ENCODE measurements around the gene TNNT2.

Gene TNNT2

DNA sequence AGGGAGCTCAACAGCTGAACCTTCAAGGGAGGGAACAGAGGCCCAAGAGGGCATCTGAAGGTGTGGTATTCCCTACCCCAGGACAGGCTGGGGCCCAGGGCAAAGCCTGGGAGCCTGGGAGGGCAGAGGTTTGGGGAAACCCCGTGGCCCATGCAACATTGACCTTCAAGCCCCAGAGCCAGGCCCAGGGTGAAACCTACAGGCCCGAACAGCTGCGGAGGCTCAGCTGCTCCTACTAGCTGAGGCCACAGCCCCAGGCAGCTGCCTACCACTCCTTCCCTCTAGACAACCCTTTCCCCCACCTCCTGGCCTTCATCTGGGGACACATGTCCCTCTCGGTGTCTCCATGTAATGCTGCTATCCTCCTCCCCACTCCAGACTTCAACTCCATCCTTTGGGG lies 18.5 kb upstream of the TNNT2 start:
- TF ChIP-seq, protein P1, sequence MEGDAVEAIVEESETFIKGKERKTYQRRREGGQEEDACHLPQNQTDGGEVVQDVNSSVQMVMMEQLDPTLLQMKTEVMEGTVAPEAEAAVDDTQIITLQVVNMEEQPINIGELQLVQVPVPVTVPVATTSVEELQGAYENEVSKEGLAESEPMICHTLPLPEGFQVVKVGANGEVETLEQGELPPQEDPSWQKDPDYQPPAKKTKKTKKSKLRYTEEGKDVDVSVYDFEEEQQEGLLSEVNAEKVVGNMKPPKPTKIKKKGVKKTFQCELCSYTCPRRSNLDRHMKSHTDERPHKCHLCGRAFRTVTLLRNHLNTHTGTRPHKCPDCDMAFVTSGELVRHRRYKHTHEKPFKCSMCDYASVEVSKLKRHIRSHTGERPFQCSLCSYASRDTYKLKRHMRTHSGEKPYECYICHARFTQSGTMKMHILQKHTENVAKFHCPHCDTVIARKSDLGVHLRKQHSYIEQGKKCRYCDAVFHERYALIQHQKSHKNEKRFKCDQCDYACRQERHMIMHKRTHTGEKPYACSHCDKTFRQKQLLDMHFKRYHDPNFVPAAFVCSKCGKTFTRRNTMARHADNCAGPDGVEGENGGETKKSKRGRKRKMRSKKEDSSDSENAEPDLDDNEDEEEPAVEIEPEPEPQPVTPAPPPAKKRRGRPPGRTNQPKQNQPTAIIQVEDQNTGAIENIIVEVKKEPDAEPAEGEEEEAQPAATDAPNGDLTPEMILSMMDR (IDR thresholded peaks at IDR 0.05) = no peak

DNA sequence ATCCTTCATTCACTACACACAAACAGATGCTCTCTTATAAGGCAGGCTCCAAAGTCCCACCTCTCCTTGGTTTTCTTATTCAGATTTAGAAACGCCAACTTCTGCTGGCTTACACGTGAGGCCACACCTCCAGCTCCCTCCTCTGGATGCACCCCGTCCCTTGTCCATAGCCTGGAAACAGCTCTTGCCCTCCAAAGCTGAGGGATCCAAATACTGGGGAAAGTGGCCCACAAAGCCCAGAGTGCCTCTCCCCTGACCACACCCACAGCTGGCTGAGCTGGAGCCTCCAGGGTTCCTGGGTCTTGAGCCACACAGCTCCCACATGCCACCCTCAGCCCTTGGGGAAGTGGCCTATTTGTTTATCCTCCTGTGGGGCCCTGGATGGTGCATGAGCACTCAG lies 17.1 kb upstream of the TNNT2 start:
- TF ChIP-seq, protein P1 (IDR thresholded peaks at IDR 0.05) = no peak

DNA sequence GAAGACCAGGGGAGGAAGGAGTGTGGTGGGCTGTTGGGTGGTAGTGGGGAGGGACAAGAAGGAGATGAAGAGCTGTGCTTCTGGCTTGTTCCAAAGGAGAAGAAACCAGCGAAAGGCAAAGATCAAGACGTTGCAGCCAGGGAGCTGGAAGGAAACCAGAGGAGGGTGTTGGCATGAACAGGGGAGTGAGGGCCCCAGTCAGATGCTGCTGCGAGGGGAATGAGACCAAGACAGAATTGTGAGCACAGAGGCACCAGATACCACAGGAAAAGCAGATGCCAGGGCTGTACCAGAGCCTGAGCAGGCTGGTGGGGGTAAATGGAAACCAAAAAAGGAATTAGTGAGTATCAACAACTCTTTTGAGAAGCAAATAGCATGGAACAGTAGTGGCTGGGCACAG lies 15.6 kb upstream of the TNNT2 start:
- TF ChIP-seq, protein P1 (IDR thresholded peaks at IDR 0.05) = no peak

DNA sequence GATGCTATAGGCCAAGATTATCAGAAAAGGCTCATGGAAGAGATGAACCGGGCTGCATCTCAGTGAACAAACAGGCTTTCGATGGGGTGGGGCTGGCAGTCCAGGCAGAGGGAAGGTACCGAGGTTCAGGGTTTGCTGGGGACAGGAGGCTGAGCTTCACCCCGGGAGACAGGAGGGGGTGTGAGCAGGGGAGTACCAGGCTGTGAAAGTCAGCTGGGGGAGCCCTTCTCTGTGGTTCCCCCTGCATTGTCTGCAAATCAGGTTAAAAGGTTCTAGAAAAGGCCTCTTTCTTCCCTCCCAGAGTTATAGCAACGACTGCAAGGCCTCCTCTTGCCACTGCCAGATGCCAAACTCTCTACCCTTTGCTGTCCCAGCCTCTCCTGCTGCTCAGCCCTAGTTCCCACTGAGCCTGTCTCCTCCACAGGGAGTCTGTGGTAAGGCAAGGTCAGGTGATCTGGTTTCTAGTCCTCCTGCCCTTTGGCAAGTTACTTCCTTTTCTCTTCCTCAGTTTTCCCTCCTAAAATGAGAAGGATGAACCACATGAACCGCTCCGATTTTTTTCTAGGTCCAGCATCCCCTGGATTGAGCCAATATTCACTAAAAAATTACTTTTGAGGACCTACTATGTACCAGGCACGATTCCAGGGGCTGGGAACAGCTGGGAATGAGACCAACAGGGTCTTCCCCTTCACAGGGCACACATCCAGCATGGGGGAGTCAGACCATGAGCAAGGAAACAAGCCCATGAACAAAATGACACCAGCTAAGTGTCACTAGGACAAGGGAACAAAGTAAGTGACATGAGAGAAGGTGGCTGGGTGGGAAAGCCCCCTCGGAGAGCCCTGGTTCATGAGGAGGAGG lies 14.4 kb upstream of the TNNT2 start:
- TF ChIP-seq, protein P1 (IDR thresholded peaks at IDR 0.05) = no peak

- TF ChIP-seq, protein P1 (IDR thresholded peaks at IDR 0.05) = no peak
These were observed 13.7 kb upstream of the TNNT2 start for GRCh38 chr1:201391225-201391624.

DNA sequence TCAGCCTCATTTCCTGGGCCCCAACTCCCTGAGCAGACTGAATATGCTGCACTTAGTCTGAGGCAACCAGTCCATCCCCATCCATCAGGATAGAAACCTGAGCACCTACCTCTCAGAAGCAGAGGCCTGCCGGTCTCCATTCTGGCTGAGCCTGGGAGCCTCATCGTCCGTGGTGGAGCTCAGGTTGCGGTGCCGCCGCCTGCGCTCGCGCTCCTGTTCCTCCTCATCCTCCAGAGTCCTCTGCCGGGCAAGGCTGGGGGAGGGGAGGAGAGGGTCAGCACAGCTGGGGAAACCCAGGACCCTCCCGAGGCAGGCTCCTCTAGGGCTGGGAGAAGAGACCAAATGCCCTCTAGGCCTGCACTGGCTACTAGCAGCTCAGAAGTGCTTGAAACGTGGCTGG lies 11.6 kb upstream of the TNNT2 start:
- TF ChIP-seq, protein P1 (IDR thresholded peaks at IDR 0.05) = no peak

GRCh38 chr1:201386208-201386607 lies 8.7 kb upstream of the TNNT2 start:
- TF ChIP-seq, protein P1 (IDR thresholded peaks at IDR 0.05) = no peak
